ENCODE results near the gene SLC10A1.

Gene SLC10A1

GRCh38 chr14:69772082-69773017 is 24.7 kb downstream of the SLC10A1 start:
- TF ChIP-seq, protein P1, sequence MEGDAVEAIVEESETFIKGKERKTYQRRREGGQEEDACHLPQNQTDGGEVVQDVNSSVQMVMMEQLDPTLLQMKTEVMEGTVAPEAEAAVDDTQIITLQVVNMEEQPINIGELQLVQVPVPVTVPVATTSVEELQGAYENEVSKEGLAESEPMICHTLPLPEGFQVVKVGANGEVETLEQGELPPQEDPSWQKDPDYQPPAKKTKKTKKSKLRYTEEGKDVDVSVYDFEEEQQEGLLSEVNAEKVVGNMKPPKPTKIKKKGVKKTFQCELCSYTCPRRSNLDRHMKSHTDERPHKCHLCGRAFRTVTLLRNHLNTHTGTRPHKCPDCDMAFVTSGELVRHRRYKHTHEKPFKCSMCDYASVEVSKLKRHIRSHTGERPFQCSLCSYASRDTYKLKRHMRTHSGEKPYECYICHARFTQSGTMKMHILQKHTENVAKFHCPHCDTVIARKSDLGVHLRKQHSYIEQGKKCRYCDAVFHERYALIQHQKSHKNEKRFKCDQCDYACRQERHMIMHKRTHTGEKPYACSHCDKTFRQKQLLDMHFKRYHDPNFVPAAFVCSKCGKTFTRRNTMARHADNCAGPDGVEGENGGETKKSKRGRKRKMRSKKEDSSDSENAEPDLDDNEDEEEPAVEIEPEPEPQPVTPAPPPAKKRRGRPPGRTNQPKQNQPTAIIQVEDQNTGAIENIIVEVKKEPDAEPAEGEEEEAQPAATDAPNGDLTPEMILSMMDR (IDR thresholded peaks at IDR 0.05; ENCODE audit: borderline replicate concordance, insufficient read depth, low read depth, low read length): no peak
- H3K4me3 ChIP-seq (ENCODE audit: low read depth, low read length): no peak overlapping the region

- TF ChIP-seq, protein P1 (IDR thresholded peaks at IDR 0.05; ENCODE audit: borderline replicate concordance, insufficient read depth, low read depth, low read length): no peak
- no peak overlapping the region for H3K4me3 ChIP-seq (ENCODE audit: low read depth, low read length)
Measured at GRCh38 chr14:69771136-69771535, 25.9 kb downstream of the SLC10A1 start.

GRCh38 chr14:69770559-69770958 is 26.5 kb downstream of the SLC10A1 start:
- TF ChIP-seq, protein P1 (IDR thresholded peaks at IDR 0.05; ENCODE audit: borderline replicate concordance, insufficient read depth, low read depth, low read length): no peak
- H3K4me3 ChIP-seq (ENCODE audit: low read depth, low read length): no peak overlapping the region

GRCh38 chr14:69769623-69770022 is 27.4 kb downstream of the SLC10A1 start:
- TF ChIP-seq, protein P1 (IDR thresholded peaks at IDR 0.05; ENCODE audit: borderline replicate concordance, insufficient read depth, low read depth, low read length): no peak
- no peak overlapping the region for H3K4me3 ChIP-seq (ENCODE audit: low read depth, low read length)

DNA sequence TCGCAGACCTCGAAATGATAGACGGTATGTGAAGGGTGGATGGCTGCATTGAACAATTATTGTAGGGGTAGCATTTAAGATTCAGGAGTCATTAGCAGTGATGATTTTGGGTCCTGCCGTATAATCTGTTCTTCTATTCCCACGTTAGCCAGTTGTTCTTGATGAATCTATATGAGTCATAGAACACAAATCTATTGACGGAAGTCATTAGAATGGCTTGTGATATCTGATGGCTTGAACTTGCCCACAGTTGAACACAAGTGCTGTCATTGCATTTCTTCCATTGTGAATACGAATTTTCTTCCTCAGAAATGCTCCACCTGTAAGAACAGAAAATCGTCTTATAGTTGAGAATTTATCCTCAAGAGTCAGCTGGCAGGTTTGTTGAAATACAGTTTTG is 28.2 kb downstream of the SLC10A1 start:
- TF ChIP-seq, protein P1 (IDR thresholded peaks at IDR 0.05; ENCODE audit: borderline replicate concordance, insufficient read depth, low read depth, low read length): no peak
- no peak overlapping the region for H3K4me3 ChIP-seq (ENCODE audit: low read depth, low read length)

DNA sequence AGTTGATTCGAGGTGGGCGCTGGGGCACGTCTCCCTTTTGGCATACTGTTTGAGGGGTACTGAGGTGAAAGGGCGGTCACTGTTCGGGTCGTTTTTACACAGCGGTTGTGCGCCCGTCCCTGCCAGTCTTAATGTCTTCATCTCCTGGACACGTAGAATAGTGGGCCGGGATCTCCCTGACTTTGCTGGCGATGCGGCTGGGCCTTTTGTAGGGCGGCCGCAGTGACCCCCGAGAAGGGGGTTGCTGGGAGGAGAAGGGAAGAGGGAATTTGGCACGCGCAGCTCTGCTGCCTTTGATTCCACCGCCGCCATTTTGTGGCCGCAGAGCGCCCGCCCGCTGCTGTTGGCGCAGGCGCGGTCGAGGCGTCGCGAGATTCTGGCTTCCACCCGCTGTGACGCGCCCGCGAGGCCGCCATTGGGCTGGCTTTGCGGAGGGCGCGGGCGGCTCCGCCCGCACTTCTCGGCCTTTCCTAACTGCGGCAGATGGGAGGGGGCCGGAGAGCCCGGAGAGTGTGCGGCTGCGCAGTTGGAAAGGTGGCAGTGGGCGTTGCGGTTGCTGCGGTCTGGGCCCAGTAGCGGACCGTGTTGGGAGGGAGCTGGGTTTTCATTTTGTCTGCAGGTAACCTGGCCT is 29.6 kb downstream of the SLC10A1 start:
- H3K4me3 ChIP-seq (ENCODE audit: low read depth, low read length): peak overlapping the region; percentile 92
- TF ChIP-seq, protein P1 (IDR thresholded peaks at IDR 0.05; ENCODE audit: borderline replicate concordance, insufficient read depth, low read depth, low read length): no peak
